Neuronal stem cell (in vitro differentiated cells): ENCODE measurements around the gene ETV4.

ENCODE experiments used
- DNase-seq: peaks from one replicate; pipeline ENCODE4 v3.0.0-alpha.2; 2013; ENCODE audit warnings: low spot score
- H2AFZ ChIP-seq: one replicate; pipeline ENCODE4 v1.6.1; 2013; ENCODE audit warnings: mild to moderate bottlenecking, low read length, inconsistent platforms
- H2AK5ac ChIP-seq: 2 replicates; pipeline ENCODE4 v1.6.1; 2013; ENCODE audit warnings: low read depth, mild to moderate bottlenecking, inconsistent platforms, low read length, moderate library complexity, mixed read lengths
- H2BK120ac ChIP-seq: 2 replicates; pipeline ENCODE4 v1.6.1; 2013; ENCODE audit warnings: low read depth, mild to moderate bottlenecking, inconsistent platforms, low read length, moderate library complexity, mixed read lengths
- H2BK12ac ChIP-seq: one replicate; pipeline ENCODE4 v1.6.1; 2013; ENCODE audit warnings: low read length, inconsistent platforms
- H2BK15ac ChIP-seq: 2 replicates; pipeline ENCODE4 v1.6.1; 2013; ENCODE audit warnings: mild to moderate bottlenecking, low read length, inconsistent platforms, mixed read lengths
- H2BK5ac ChIP-seq: one replicate; pipeline ENCODE4 v1.6.1; 2013; ENCODE audit warnings: inconsistent platforms, mild to moderate bottlenecking, low read length, moderate library complexity
- H3K14ac ChIP-seq: one replicate; pipeline ENCODE4 v1.6.1; 2013; ENCODE audit warnings: low read length, inconsistent platforms
- H3K18ac ChIP-seq: 2 replicates; pipeline ENCODE4 v1.6.1; 2013; ENCODE audit warnings: low read length, inconsistent platforms
- H3K23ac ChIP-seq: 2 replicates; pipeline ENCODE4 v1.6.1; 2013; ENCODE audit warnings: low read depth, mild to moderate bottlenecking, mixed read lengths, low read length, inconsistent platforms; ENCODE audit not compliant: poor library complexity
- H3K27ac ChIP-seq: replicated peaks from 3 replicates; pipeline ENCODE4 v1.5.1; 2013; ENCODE audit warnings: low read length, inconsistent platforms
- H3K27me3 ChIP-seq, 3 experiments: 2 replicates each; pipeline ENCODE4 v1.6.1; 2013; ENCODE audit warnings: low read length in 3 of 3, mild to moderate bottlenecking in 2 of 3, inconsistent platforms in 1 of 3, low read depth in 1 of 3, mixed read lengths in 1 of 3, moderate library complexity in 1 of 3; ENCODE audit not compliant: control insufficient read depth in 3 of 3, insufficient read depth in 3 of 3
- H3K36me3 ChIP-seq, 2 donors: replicated peaks in 1 of 2; 2 replicates each; pipeline ENCODE4 v1.6.1; 2013; ENCODE audit warnings: low read length in 2 of 2; ENCODE audit not compliant: control insufficient read depth in 2 of 2, insufficient read depth in 2 of 2
- H3K4ac ChIP-seq: 2 replicates; pipeline ENCODE4 v1.6.1; 2013; ENCODE audit warnings: inconsistent platforms, mild to moderate bottlenecking, low read length, moderate library complexity
- H3K4me1 ChIP-seq, 2 donors: 1 replicate in 1 of 2; 2 replicates in 1 of 2; pipeline ENCODE4 v1.6.1; 2013; ENCODE audit warnings: low read length in 2 of 2, low read depth in 1 of 2; ENCODE audit not compliant: control insufficient read depth in 2 of 2, insufficient read depth in 1 of 2
- H3K4me2 ChIP-seq: one replicate; pipeline ENCODE4 v1.6.1; 2013; ENCODE audit warnings: mild to moderate bottlenecking, low read length, inconsistent platforms; ENCODE audit not compliant: insufficient read depth, poor library complexity, severe bottlenecking
- H3K4me3 ChIP-seq, 2 donors: 2 replicates each; pipeline ENCODE4 v1.5.1; 2013; ENCODE audit warnings: low read length in 2 of 2, mild to moderate bottlenecking in 2 of 2, inconsistent platforms in 1 of 2, moderate library complexity in 1 of 2
- H3K79me1 ChIP-seq: one replicate; pipeline ENCODE4 v1.6.1; 2013; ENCODE audit warnings: low read depth, mild to moderate bottlenecking, inconsistent platforms, low read length, moderate library complexity
- H3K9ac ChIP-seq: one replicate; pipeline ENCODE4 v1.6.1; 2013; ENCODE audit warnings: mild to moderate bottlenecking, low read depth, low read length, inconsistent platforms; ENCODE audit not compliant: poor library complexity
- H3K9me3 ChIP-seq, 2 donors: replicated peaks in 1 of 2; 2 replicates each; pipeline versions ENCODE3 to v1.6.1; 2013; ENCODE audit warnings: low read length in 2 of 2, mild to moderate bottlenecking in 2 of 2, inconsistent platforms in 1 of 2, low read depth in 1 of 2, mixed read lengths in 1 of 2, moderate library complexity in 1 of 2; ENCODE audit not compliant: control insufficient read depth in 2 of 2, insufficient read depth in 1 of 2
- H4K8ac ChIP-seq: one replicate; pipeline ENCODE4 v1.6.1; 2013; ENCODE audit warnings: low read depth, mild to moderate bottlenecking, inconsistent platforms, low read length, moderate library complexity
- H4K91ac ChIP-seq: one replicate; pipeline ENCODE4 v1.6.1; 2013; ENCODE audit warnings: low read length, low read depth, mild to moderate bottlenecking, inconsistent platforms; ENCODE audit not compliant: poor library complexity
- WGBS, 2 donors: extraction: QIAGEN DNeasy Blood & Tissue Kit; methylation state at CpG; one replicate each; pipeline ENCODE4 v1.1.7; 2013; ENCODE audit warnings: missing lambda C conversion rate in 2 of 2, mixed read lengths in 1 of 2; ENCODE audit not compliant: insufficient read length in 2 of 2, insufficient replicate concordance in 1 of 2; ENCODE audit errors: extremely low coverage in 2 of 2; 5-methylcytosine and 5-hydroxymethylcytosine counted together

Gene ETV4

DNA sequence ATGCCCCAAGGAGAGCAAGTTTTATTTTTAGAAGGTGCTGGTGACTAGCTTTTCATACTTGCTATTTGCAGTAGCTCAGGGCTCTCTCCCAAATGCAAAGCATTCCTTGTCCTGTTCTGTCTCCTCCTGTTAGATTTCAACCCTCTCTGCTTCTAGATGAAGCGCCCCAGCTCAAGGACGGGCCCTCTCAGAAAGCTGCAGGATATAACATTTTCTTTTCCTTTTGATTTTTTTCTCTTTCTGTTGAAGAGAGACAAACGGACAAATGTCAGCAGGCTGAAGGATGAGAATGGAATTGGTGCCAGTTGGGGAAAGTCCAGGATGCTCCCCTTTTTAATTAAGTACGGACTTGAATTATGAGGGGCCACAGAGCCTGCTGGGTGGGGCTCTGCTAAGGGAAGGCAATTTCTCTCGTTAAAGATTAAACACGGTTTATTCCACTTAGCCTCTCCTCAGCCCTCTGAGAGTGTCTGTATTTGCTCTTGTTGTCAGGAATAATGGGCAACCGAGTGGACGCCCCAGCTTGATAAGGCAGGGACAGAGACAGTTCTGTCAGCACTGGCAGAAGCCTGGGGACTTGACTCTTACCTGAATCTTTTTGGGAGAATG is 6.2 kb upstream of the ETV4 start:
- no peak overlapping the region for H3K18ac ChIP-seq
- WGBS, 2 donors = no CpG with 5 or more reads among the region's 8 CpGs
- H3K23ac ChIP-seq = no peak overlapping the region
- no peak overlapping the region for H2BK12ac ChIP-seq
- H3K27me3 ChIP-seq = peaks cover 0 to 3% (median 0%) of the 10 kb centered on the region in 3 experiments
- H3K4me1 ChIP-seq = peaks cover 10 to 22% of the 10 kb centered on the region in 2 donors
- H4K91ac ChIP-seq = no peak overlapping the region
- no peak overlapping the region for H3K4me3 ChIP-seq
- no peak overlapping the region for H3K27ac ChIP-seq
- H2BK15ac ChIP-seq = no peak overlapping the region
- H4K8ac ChIP-seq = no peak overlapping the region
- H3K9ac ChIP-seq = no peak overlapping the region
- H2AK5ac ChIP-seq = no peak overlapping the region
- no peak overlapping the region for H2AFZ ChIP-seq
- H3K14ac ChIP-seq = no peak overlapping the region
- H3K4ac ChIP-seq = no peak overlapping the region
- H2BK120ac ChIP-seq = no peak overlapping the region
- no peak for DNase-seq
- H3K36me3 ChIP-seq = no peaks in the 10 kb centered on the region
- no peak overlapping the region for H3K4me2 ChIP-seq
- no peaks in the 10 kb centered on the region for H3K79me1 ChIP-seq
- H2BK5ac ChIP-seq = no peak overlapping the region
- H3K9me3 ChIP-seq = no peaks in the 10 kb centered on the region

DNA sequence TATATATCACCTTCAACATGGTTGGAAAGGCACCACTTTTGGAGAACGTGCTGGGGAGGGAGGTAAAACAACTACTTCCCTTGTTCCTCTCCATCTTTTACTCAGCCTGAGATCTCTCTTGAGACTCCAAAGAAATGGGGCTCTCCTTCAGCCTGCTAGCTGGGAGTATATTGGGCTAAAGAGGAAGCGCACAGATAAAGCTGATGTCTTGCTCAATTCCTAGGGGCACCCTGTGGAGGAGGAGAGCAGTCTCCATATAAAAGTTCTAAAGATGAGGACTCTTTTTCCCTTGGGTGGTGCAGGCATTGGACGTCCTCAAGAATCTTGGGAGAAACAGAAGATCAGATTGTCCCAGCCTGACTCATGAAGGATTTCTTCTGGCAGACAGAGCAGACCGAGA is 4.6 kb upstream of the ETV4 start:
- no peak overlapping the region for H2BK15ac ChIP-seq
- H4K91ac ChIP-seq = no peak overlapping the region
- no peak overlapping the region for H4K8ac ChIP-seq
- no peak overlapping the region for H2BK5ac ChIP-seq
- no peak overlapping the region for H3K4me2 ChIP-seq
- peaks cover 15 to 33% of the 10 kb centered on the region in 2 donors for H3K4me1 ChIP-seq
- H2AK5ac ChIP-seq = no peak overlapping the region
- no peak overlapping the region for H3K18ac ChIP-seq
- no peak overlapping the region for H2BK120ac ChIP-seq
- H3K23ac ChIP-seq = no peak overlapping the region
- no peak for DNase-seq
- H3K4me3 ChIP-seq = no peak overlapping the region
- H3K27me3 ChIP-seq = peaks cover 0 to 12% (median 0%) of the 10 kb centered on the region in 3 experiments
- no peak overlapping the region for H3K27ac ChIP-seq
- no peak overlapping the region for H2BK12ac ChIP-seq
- H3K14ac ChIP-seq = no peak overlapping the region
- no peaks in the 10 kb centered on the region for H3K9me3 ChIP-seq
- no peaks in the 10 kb centered on the region for H3K79me1 ChIP-seq
- H3K4ac ChIP-seq = no peak overlapping the region
- H2AFZ ChIP-seq = no peak overlapping the region
- no CpG with 5 or more reads among the region's 4 CpGs for WGBS, 2 donors
- no peak overlapping the region for H3K9ac ChIP-seq
- no peaks in the 10 kb centered on the region for H3K36me3 ChIP-seq

DNA sequence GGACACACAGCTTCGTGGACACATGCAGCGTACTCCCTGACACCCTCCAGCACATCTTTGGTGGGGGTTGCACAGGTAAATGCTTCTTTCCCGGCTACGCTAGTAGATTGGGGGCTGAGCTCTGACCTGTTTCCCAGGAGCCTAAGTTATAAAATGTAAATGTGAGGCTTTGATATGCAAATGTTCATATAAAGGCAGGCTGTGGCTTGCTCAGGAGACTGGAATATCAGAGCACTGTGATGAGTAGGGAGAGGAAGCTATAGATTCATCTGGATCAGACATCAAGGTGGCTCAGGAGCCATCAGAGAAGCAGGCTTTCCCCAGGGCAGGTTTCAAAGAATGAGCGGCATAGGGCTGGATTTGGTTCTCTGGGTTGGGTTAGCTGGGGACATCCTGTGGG is 3.4 kb upstream of the ETV4 start:
- Histone ChIP-seq H3K79me1 (no peaks in the 10 kb centered on the region), H2BK15ac (no peak overlapping the region), H3K9ac (no peak overlapping the region), H3K4ac (no peak overlapping the region), H2BK120ac (no peak overlapping the region), H3K36me3 (no peaks in the 10 kb centered on the region), H4K91ac (no peak overlapping the region), H2BK12ac (no peak overlapping the region), H3K18ac (no peak overlapping the region), H4K8ac (no peak overlapping the region), H3K4me2 (no peak overlapping the region), H3K27ac (no peak overlapping the region), H3K14ac (no peak overlapping the region), H3K27me3 (peaks cover 0 to 17% (median 0%) of the 10 kb centered on the region in 3 experiments), H2AK5ac (no peak overlapping the region), H3K23ac (no peak overlapping the region), H3K9me3 (no peaks in the 10 kb centered on the region), H3K4me1 (peaks cover 17 to 37% of the 10 kb centered on the region in 2 donors), H2BK5ac (no peak overlapping the region), H2AFZ (no peak overlapping the region), H3K4me3 (peak overlapping the region in 1 of 2 donors; percentile 61)
- no CpG with 5 or more reads among the region's 5 CpGs for WGBS, 2 donors
- no peak for DNase-seq

DNA sequence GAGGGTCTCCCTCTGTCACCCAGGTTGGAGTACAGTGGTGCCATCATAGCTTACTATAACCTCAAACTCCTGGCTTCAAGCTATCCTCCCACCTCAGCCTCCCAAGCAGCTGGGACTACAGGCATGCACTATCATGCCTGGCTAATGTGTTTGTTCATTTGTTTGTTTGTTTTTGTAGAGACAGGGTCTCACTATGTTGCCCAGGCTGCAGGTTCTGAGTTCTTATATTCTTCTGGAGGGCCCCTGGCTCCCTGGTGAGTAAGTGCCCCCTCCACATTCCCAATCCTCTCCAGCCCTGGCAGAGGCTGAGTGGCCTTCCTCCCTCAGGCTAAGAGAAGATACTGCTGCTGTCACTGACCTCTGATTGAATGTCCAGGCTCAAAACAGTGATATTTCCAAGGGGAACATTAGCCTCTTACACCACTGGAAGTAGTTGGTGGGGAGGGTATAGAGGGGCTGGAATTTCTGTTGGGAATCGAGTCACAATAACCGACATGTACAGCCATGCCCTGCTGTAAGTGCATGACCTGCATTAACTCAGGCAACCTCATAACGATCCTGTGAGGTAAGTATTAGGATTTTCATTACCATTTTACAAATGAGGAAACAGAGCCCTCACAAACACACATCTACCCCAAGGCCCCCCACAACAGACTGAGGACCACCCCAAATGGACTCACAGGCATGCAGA is 2.7 kb upstream of the ETV4 start:
- WGBS, 2 donors = no CpG with 5 or more reads among the region's 3 CpGs
- no peak overlapping the region for H3K9ac ChIP-seq

More for the DNA sequence above, 2.7 kb upstream of the ETV4 start:
- no peak for DNase-seq
- no peak overlapping the region for H3K14ac ChIP-seq
- peaks cover 0 to 23% (median 0%) of the 10 kb centered on the region in 3 experiments for H3K27me3 ChIP-seq
- no peak overlapping the region for H2BK15ac ChIP-seq
- H3K36me3 ChIP-seq = no peaks in the 10 kb centered on the region
- no peak overlapping the region for H3K4ac ChIP-seq
- no peak overlapping the region for H2BK5ac ChIP-seq
- no peak overlapping the region for H3K23ac ChIP-seq
- H3K79me1 ChIP-seq = no peaks in the 10 kb centered on the region
- H2BK120ac ChIP-seq = no peak overlapping the region
- H3K18ac ChIP-seq = no peak overlapping the region
- no peak overlapping the region for H2AK5ac ChIP-seq
- peak overlapping the region in 1 of 2 donors; percentile 61 for H3K4me3 ChIP-seq
- no peak overlapping the region for H4K91ac ChIP-seq
- no peak overlapping the region for H3K4me2 ChIP-seq
- H4K8ac ChIP-seq = no peak overlapping the region
- H2AFZ ChIP-seq = no peak overlapping the region
- H3K9me3 ChIP-seq = no peaks in the 10 kb centered on the region
- H3K4me1 ChIP-seq = peaks cover 18 to 39% of the 10 kb centered on the region in 2 donors
- H3K27ac ChIP-seq = no peak overlapping the region
- H2BK12ac ChIP-seq = no peak overlapping the region
